NCI-H524 (cell line): ENCODE measurements around the gene SDC4.

Experiments used
- DNase-seq, 2 experiments: peaks; one replicate each; lab custom pipeline; 2025; lab: John Stamatoyannopoulos, UW

SDC4 gene

DNA sequence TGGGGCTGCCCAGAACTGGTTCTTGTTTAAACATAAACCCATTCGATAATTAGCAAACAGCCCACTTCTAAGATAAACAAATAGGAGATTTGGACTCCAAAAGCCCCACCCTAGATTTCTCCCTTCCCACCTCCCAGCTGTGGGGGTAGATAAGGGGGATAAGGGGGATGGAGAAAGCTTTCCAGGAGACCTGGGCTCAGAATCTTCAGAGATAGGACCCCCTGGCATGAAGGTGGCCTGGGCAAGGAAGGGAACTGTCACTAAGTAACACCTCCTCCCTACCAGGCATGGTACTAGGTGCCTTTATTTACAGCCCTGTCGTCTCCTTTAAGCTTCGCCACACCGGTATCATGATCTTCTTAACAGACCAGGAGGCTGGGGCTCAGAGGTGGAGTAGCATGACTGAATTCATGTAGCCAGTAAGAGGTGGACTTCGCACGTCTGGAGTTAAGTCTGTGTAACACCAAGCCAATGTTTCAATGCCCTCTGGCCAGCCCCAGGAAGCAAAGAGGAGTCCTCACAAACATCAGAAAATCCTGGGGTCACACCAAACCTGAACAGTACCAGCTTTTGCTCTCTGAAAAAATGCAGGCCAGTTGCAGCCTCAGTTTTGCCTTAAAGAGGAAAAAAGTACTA is 4.6 kb downstream of the SDC4 start:
- no peak for DNase-seq

DNA sequence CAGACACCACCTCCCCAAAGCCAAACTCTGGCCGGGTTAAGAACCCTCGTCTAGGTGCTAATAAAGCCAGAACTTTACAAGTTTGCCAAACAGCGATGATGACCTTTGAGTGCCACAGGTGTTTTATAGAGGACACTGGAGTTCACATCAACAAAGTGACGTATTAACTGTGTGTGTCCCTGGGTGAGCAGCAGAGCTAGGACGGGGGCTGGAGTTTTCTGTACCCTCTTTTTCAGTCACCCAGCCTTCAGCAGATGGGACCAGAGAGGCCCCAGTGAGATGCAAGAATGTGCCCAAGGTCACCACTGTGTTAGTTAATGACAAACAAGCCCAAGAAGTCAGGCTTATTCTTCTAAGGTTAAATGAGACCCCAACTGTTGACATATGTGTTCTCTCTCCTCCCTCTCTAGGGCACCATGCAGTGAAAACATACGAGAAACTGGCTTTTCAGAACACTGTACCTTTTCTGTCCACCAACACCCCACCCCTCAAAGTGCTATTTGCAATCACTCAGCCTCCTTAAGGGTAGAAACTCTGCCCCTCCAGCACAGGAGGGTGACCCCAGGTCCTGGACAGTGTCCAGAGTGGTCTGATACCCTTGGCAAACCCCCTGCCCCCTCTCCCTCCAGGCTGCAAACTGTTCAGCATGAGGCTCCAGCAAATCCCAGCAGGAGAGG is 5.2 kb downstream of the SDC4 start:
- no peak for DNase-seq

DNA sequence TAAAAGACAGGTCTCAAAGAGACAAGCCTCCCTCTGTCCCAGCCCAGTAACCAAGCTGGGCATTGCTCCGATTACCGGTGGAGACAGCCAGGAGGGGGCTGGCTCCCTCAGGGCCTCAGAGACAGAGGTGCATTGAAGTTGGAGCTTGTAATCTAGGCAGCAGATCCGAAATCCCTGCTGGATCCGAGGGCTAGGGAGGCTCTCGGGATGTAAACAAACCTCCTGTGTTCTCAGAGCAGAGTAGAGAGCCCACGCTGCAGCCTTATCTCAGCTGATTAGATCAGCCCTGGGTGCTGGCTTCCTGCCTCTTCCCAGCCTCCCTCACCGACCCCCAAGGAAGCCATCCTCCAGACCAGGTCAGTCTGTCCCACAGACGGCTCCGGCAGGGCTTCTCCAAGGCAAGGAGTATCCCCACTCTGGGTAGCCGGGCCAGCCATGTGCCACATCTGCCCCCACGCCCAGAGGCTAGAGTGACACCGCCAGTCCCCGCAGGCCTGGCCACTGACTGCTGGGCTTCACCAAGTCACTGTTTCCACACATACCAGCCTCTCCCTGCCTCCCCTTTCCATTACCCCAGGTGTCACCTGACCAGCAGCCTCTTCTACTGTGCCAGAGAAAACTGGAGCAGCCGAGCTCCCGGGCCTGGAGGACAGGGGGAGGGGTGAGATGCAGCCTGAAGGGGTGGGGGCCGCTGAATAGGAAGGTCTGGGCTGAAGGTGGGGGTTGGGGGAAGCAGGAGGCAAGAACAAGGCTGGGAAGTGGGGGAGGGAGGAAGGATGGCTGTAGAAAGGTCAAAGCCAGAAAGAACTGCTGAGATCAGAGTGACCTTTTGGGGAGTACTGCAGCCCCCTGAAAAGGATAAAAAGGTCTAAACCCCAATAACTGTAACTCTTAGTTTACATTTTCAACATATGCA is 6.0 kb downstream of the SDC4 start:
- DNase-seq: no peak

DNA sequence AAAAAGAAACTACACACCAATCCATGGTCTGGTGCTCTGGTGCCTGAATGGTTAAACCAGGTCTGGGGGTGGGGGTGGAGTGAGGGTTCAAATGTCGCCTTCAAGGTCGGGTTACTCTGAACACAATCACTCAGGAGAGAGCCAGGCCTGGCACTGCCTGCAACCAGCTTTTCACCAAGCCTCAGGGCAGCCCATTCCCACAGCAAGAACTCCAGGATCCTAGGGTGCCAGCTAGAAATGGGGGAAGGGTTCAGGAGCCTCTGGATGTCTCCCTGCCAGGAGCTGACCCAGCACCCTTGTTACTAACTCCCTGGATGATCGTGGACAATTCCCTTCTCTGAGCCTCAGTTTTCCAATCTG is 6.7 kb downstream of the SDC4 start:
- DNase-seq: no peak

DNA sequence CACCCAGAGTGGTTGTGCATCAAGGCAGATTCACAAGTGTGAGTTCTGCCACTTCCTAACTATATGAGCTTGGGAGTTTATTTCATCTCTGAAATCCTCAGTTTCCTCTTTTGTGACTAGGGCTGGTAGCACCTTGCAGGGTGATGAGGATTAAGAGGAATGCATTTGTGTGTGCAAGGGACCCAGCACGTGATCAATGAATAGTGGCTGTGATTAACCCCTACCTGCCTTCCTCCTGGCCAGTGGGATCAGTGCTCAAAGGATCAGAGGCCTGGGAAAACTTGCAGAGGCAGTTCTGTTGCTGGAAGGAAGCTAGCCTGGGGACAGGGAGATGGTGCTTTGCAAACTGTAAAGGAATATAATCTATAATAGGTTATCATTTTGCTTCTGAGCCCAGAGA is 7.3 kb downstream of the SDC4 start:
- DNase-seq: no peak

DNA sequence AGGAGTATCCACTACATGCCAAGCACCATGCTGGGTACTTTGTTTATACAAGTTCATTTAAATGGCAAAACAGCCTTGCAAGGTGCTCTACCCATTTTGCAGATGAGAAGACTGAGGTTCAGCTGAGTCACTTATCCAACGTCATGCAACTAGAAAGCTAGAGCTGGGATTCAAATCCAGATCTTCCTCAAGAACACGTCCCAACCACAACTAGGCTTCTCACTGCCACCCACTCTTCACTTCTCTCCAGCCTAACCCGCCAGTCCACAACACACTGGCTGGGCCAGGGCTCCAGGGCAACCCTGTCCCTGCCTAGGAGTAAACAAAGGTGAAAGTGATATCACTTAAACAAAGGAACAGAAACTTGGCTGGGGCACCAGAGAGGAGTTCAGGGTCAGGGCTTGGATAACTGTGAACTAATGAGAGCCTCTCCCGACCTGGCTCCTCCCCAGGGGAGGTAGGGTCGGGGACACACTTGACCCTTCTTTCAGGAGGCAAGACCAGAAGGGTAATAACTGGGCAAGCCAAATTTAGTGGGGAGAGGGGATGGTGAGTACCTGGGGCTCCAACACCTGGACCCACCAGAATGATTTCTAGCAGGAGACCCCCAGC is 7.9 kb downstream of the SDC4 start:
- DNase-seq: no peak

DNA sequence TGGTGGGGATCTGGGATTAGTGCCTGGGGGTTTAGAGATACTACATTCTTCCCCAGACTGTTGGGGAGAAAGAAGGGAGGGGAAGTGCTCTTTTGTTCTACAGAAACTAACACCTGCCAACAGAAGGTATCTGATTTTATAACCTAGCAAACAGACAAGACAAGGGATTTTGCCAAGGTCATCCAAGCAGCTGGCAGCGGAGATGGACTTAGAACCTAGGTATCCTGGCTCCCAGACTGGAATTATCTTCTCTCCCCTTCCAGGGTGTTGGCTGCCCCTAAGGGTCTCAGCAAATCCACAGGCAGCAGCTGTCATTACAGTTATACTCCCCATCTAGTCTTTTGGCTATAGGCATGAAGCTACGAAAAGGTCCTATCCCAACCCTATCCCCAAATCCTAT is 8.4 kb downstream of the SDC4 start:
- no peak for DNase-seq

DNA sequence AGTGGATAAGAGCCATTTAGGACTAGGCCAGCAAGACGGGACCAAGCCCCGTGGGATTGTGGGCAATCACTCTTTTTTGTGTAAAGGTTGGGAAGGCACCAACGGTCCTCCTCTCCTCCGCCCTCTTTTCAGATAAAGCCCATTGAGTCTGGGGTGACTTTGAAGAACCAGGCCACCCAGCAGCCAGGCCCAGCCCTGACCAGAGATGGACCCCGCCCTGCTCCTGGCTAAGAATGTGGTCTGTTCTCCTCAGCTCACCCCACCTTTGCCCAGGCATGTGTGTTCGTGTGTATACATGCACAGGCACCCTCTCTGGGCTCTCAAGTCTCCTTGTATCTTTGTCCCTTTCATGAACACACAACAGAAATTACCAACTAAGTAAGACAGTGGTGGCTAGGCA is 9.1 kb downstream of the SDC4 start:
- no peak for DNase-seq

DNA sequence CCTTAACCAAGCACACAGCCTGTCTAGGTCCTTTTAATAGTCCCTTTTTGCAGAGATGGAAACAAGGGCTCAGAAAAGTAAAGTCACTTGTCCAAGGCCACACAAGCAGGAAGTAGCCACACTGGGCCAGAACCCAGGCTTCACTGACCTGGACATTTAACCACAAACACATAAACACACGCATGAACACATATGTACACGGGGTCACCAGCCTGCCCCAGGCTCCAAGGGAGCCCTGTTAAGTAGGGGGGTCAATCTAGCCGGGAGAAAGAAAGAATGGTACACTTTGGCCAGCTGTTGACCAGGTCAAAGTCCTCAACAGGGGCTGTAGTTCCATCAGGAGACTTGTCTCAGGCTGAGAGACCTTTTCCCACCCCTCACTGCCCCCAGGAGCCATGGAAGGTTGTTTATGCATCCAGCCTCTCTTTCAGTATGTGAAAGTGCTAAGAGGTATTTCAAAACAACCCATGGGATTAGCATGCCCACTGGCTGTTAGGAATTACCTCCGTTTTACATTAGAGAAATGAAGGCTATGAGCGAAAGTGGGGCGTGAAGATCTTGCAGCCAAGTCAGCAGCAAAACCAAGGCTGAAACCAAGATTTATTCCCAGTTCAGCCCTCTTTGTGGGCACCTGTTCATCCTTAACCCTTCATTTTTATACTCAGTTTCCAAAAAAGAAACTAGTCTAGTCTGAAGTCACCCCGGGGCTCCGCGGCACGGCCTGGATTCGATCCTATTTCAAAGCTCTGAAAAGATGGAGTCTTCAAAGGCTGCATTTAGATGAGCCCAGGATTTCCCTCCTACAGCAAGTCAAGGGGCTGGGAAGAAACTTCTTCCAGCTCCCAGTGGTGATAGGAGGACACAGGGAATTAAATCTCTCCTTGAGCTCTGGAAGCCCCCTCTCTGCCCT is 9.8 kb downstream of the SDC4 start:
- DNase-seq: no peak

DNA sequence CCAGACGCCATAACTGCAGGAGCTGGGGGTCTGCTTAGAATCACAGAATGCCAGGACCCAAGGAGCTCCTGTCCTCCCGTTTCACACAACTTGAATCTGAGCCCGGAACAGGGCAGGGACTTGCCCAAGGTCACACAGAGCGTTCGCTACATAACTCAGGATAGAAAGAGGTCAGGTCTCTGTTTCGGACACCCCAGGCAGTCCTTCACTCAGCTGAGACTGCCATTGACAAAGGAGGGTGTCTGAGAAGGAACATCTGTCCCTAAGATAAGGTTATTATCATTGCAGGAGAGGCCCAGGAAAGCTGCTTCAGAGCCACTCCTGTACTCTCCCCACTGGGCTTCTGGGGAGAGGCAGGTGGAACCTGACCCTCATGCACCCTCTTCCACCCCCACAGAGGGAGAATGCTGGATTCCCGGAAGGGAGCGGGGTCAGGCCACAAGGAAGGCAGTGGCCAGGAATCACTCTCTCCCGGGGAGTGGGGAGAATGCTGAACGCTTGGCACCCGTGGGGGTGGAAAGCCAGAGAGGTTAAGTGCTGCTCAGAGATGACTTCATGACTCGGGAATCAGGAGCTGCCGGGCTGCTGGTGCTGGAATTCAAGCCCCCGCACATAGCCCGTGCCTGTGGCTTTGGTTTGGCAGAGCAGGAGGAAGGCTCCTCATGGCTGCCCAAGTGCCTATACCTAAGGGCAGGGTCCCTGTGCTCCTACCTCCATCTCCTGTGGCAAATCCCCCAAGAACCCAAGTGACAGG is 10.7 kb downstream of the SDC4 start:
- no peak for DNase-seq

DNA sequence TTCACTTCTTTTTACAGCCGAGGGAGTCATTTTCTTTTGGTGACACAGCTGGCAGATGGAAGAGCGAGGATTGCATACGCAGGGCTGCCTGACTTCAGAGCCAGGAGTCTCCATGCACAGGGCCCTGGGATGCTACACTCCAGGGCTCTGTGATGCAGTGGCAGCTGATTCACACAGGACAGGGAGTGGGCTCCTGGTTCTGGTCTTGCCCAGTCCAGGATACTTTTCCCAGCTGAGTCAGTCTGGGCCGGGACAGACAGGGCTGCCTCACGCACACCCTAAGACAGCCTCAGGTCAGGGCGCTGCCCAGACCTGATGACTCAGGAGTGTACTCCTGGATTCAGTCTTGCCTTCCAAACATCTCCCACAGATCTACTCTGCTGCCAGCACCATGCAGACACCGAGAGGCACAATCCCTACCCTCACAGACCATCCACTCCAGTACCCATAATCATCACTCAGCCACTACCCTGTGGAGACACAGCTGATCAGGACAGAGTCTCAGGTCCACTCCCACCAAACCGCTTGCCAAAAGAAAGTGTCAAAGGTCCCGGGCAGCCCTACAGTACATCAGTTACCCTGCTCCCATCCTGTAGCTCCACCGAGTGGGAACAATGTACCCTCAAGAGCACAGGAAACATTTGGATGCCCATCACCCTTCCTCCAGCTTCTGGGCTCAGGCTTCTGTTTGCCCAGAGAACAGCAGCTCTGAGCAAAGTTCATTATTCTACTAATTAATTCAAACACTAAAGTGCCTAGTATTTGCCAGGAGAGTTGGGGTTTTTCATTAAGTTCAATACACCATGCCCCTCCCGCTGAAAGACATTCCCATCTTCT is 11.5 kb downstream of the SDC4 start:
- DNase-seq: no peak

DNA sequence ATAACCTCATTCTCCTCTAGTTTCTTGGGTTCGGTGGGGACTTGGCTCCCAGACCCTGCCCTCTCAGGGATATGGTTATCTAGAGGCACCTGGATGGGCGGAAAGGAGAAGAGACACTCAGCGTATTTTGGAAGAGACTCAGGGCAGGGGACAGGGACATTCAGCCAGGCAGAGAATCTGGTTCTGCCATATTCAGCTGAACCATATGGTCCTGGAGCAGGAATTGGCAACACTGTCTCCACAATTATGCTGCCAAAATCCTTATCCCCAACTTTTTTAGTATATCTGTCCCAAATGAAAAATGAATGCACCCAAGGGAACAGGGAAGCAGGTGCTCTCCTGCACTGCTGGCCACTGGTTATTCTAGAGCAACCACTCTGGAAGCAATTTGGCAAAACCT is 17.7 kb downstream of the SDC4 start:
- DNase-seq: no peak

DNA sequence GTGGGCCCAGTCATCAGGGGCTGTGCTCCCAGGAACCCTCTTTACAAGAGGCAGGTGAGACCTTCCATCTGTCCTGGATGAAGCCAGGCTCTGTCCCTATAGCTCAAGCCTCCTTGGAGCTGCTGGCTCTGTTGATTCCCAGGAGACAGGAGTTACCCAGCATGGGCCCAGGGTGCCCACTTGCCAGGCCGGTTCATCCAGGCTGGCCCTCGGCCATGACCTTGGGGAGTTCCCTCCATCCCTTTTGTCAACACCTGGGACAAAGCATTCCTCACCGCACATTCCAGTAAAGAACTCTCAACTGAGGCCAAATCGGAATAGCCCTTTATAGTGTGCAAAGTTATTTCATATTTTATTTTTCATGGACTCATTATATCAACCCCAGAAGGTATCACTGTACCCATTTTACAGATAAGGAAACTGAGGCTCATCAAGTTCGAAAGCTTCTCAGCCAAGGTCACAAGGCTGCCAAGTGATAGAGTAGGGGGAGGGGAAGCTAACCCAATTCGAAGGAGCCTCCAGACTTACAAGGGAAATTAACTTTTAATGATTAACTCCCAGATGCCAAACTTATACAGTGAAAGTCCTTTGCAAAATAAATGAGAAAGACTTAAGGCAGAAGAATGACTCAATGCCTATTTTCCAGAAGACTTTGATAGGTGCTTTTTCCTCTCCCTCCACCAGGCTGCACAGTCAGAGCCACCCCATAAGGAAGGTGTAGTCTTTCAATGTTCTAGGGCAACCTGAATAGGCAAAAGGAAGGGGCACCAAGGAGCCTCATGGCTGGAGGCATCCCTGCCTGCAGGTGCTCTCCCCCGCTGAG is 18.5 kb downstream of the SDC4 start:
- DNase-seq: no peak

DNA sequence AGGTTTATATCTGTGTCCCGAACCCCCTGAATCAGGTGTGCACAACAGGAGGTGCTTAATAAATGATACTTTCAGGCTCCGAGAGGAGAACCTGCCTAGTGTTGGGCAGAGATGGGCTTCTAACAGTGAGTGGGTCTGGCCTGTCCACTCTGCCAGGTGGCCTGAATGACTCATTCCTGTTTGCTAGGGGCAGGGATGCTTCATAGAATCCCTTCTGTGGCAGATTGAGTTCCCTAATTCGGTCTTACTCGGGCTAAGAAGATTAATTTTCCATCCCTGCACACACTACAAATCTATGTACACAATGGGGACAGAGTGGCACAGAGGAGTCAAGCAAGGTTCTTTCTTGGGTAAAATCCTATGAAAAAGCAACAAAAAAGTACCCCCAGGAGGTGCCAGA is 19.8 kb downstream of the SDC4 start:
- peak; percentile 66 to 89 for DNase-seq

DNA sequence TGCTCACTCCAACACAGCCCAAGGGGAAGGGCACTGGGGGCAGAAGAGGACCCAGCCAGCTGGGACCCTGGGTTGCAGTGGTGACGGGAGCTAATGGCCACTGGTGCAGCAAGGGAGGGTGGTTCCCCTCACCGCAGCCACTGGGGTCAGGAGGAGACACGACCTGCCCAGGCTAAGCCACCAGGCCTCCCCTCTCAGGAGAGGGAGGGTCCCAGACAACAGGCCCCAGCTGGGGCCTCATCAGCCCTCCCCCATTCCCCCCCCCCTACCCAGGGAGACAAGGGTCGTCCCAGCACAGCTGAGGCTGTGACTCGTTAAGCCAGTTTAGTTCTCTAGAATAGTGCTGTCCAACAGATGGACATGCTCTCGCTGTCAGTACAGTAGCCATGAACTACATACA is 22.9 kb downstream of the SDC4 start:
- peak in 1 of 2 experiments; percentile 36 for DNase-seq

DNA sequence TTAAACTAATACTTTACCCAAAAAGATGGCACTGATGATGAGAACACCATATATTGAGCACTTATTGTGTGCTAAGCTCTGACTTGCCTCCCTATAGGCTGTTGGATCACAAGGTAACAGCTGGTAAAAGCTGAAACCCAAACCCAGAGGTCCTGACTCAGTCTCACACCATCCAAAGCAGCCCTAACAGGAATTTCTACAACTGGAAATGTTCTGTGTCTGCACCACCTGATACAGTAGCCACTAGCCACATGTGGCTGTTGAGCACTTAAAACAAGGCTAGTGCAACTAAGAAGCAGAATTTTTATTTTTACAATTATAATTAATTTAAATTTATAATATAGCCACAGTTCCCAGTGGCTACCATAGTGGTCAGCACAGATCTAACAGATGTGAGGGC is 24.5 kb downstream of the SDC4 start:
- DNase-seq: no peak

DNA sequence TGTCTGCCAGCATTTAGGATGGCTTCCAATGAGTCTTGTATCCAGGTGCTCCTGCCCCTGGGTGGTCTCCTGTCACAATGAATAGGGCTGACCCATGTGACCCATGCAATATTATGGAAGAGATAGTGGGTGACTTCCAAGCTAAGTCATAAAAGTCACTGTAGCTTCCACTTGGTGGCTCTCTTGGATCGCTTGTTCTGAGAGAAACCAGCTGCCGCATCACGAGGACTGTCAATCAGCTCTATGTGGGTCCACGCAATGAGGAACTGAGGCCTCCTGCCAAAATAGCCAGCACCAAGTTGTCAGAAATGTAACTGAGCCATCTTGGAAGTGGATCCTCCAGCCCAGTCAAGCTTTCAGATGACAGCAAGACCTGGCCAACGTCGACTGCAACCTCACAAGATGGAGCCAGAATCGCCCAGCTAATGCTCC is 25.3 kb downstream of the SDC4 start:
- peak; percentile 50 to 68 for DNase-seq

DNA sequence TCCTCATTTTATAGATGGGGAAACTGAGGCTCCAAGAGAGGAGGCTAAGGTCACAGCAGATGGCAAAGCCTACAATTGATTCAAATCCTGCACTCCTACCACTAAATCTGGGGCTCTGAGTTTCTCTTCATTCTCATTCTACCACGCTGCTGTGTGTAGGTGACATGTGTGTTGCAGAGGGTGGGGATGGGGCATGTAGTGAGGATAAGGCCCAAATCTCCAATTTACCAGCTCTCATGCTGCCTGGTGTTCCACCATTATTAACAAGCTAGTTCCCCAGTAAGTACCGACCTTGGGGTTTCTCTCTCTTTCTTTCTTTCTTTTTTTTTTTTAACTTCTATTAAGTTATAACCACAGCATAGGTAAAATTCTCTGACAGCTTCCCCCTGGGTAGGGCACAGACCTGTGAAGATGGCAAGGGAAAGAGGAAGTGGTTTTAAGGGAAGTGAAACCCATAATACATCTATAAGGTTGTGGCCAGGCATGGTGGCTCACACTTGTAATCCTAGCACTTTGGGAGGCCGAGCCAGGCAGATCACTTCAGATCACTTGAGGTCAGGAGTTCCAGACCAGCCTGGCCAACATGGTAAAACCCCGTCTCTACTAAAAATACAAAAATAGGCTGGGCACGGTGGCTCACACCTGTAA is 27.2 kb downstream of the SDC4 start:
- no peak for DNase-seq
